Tibial nerve (tissue), 4 donors: ENCODE measurements around the gene GNG10. TPM values are rescaled to one million over a fixed set of nuclear protein-coding genes. Genes with fewer than 3 reads are reported as not detected.

Source experiments
- DNase-seq, 2 donors: peaks; one replicate each; pipeline ENCODE4 v3.0.0-alpha.2; 2019; ENCODE audit warnings: low spot score in 2 of 2
- H3K27ac ChIP-seq, 4 donors: fragments of 200-600 bp; sonication (generic) in 3 of 4; one replicate each; pipeline ENCODE4 v1.5.1; 2017 to 2019; ENCODE audit warnings: mild to moderate bottlenecking in 1 of 4
- H3K27me3 ChIP-seq, 2 donors: fragments of 200-600 bp; sonication (generic) in 1 of 2; one replicate each; pipeline versions ENCODE4 v1.5.1 to v1.6.0; 2017 to 2019
- H3K36me3 ChIP-seq, 3 donors: fragments of 200-600 bp; sonication (generic); one replicate each; pipeline ENCODE4 v1.5.1; 2018 to 2019
- H3K4me1 ChIP-seq, 4 donors: fragments of 200-600 bp; sonication (generic) in 3 of 4; one replicate each; pipeline ENCODE4 v1.5.1; 2017 to 2019
- H3K4me3 ChIP-seq, 4 donors: fragments of 200-600 bp; sonication (generic) in 3 of 4; one replicate each; pipeline ENCODE4 v1.5.1; 2017 to 2019; ENCODE audit warnings: mild to moderate bottlenecking in 1 of 4, moderate library complexity in 1 of 4
- H3K9me3 ChIP-seq, 4 donors: fragments of 200-600 bp; sonication (generic) in 3 of 4; one replicate each; pipeline ENCODE4 v1.5.1; 2017 to 2019
- EP300 ChIP-seq, 2 donors: sonication (generic); formaldehyde crosslinking; IDR thresholded peaks; one replicate each; pipeline ENCODE4 v1.6.1; 2017; ENCODE audit warnings: antibody characterized with exemption in 2 of 2, mild to moderate bottlenecking in 1 of 2
- POLR2A ChIP-seq, 2 donors: fragments of 450-650 bp; IDR thresholded peaks; one replicate each; pipeline ENCODE4 v1.6.1; 2017; ENCODE audit warnings: antibody characterized with exemption in 2 of 2, mild to moderate bottlenecking in 2 of 2, moderate library complexity in 2 of 2
- WGBS, 2 donors: methylation state at CpG; one replicate each; pipeline ENCODE4 v1.1.5; 2018; 5-methylcytosine and 5-hydroxymethylcytosine counted together
- total RNA-seq, 4 donors: library from RNA; depleted of rRNA; stranded (reverse); fragments of >200 nt; gene quantifications; one replicate each; pipeline ENCODE4 v1.1.0, GENCODE V29; 2016
- TF ChIP-seq, protein P1 (sequence below), 5 experiments: fragments of 200-600 bp in 3 of 5; fragments of 450-650 bp in 2 of 5; sonication (generic) in 3 of 5; IDR thresholded peaks; one replicate each; pipeline ENCODE4 v1.5.1; 2016 to 2019; ENCODE audit warnings: antibody characterized with exemption in 5 of 5, mild to moderate bottlenecking in 3 of 5, moderate library complexity in 2 of 5

GNG10 gene
- total RNA-seq, 4 donors from 2014 or later: 41.8 to 70.2 (median 51.0) TPM

DNA sequence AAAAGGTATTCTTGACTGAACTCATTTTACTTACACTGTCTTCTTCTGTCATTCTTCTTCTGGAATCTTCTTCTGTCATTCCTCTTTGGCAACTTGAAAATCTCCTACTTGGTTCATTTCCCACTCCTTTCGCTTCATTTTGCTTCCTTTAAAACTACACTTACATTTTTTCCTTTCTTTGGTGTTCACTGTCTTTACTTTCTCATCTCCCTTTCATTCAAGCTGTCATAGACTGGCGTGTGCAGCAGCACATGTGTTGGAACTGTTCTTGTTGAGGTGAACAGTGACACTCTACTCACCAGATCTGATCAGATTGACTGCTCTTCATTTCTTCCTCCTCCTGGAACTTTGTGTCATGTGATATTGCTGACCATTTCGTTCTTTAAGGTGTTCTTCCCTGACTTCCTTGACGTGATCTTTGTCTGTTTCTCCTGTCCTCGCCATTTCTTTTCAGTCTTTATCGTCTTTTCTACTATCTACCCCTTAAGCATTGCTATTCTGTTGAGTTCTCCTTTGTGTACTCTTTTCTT, 23.9 kb upstream of the GNG10 start:
- Histone ChIP-seq H3K27me3 (no peaks in the 10 kb centered on the region), H3K9me3 (no peaks in the 10 kb centered on the region), H3K27ac (no peak overlapping the region), H3K4me3 (no peak overlapping the region), H3K4me1 (peaks cover 0 to 45% (median 11%) of the 10 kb centered on the region in 4 donors), H3K36me3 (no peaks in the 10 kb centered on the region)
- no peak for TF ChIP-seq POLR2A (IDR thresholded peaks at IDR 0.05)
- no peak for DNase-seq
- 84 to 92% methylated on average over 6 of the region's 6 CpGs for WGBS, 2 donors

- peaks cover 0 to 32% (median 5%) of the 10 kb centered on the region in 3 donors for H3K36me3 ChIP-seq
- no peaks in the 10 kb centered on the region for H3K27me3 ChIP-seq
- DNase-seq: no peak
- H3K4me3 ChIP-seq: no peak overlapping the region
- TF ChIP-seq, protein P1, sequence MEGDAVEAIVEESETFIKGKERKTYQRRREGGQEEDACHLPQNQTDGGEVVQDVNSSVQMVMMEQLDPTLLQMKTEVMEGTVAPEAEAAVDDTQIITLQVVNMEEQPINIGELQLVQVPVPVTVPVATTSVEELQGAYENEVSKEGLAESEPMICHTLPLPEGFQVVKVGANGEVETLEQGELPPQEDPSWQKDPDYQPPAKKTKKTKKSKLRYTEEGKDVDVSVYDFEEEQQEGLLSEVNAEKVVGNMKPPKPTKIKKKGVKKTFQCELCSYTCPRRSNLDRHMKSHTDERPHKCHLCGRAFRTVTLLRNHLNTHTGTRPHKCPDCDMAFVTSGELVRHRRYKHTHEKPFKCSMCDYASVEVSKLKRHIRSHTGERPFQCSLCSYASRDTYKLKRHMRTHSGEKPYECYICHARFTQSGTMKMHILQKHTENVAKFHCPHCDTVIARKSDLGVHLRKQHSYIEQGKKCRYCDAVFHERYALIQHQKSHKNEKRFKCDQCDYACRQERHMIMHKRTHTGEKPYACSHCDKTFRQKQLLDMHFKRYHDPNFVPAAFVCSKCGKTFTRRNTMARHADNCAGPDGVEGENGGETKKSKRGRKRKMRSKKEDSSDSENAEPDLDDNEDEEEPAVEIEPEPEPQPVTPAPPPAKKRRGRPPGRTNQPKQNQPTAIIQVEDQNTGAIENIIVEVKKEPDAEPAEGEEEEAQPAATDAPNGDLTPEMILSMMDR (IDR thresholded peaks at IDR 0.05): no peak
- TF ChIP-seq EP300 (IDR thresholded peaks at IDR 0.05) (no peak), POLR2A (IDR thresholded peaks at IDR 0.05) (no peak)
- no peak overlapping the region for H3K27ac ChIP-seq
- WGBS, 2 donors: 90 to 91% methylated on average over 8 of the region's 8 CpGs
- H3K4me1 ChIP-seq: no peaks in the 10 kb centered on the region
- H3K9me3 ChIP-seq: no peaks in the 10 kb centered on the region
Measured at GRCh38 chr9:111644195-111644772, 17.1 kb upstream of the GNG10 start.

- Histone ChIP-seq H3K9me3 (no peaks in the 10 kb centered on the region), H3K4me1 (no peaks in the 10 kb centered on the region), H3K27me3 (no peaks in the 10 kb centered on the region), H3K27ac (no peak overlapping the region), H3K36me3 (peaks cover 0 to 38% (median 5%) of the 10 kb centered on the region in 3 donors), H3K4me3 (no peak overlapping the region)
- WGBS, 2 donors: 86 to 92% methylated on average over 1 of the region's 1 CpG
- no peak for DNase-seq
- TF ChIP-seq POLR2A (IDR thresholded peaks at IDR 0.05) (no peak), EP300 (IDR thresholded peaks at IDR 0.05) (no peak)
- TF ChIP-seq, protein P1 (IDR thresholded peaks at IDR 0.05): no peak
Measured at GRCh38 chr9:111645806-111646205, 15.6 kb upstream of the GNG10 start.

DNA sequence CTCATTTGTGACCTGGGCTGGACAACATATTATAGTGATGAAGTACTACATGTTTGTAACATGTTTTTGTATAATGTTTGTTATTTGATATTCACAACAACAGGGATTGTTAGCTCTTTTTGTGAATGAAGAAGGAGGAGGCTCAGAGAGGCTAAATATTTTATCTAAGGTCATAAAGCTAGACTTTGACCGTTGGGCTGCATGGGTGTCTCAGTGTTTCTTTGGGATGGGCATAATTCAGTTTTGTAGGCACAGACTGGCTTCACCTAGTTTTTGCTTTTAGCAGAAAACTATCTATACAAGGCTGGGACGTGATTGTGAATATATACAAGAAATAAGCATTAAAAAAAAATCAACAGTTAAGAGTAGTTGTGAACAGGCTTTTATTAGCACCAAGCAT, 15.0 kb upstream of the GNG10 start:
- WGBS, 2 donors: 64 to 69% methylated on average over 2 of the region's 2 CpGs
- H3K4me3 ChIP-seq: no peak overlapping the region
- no peaks in the 10 kb centered on the region for H3K9me3 ChIP-seq
- no peak for TF ChIP-seq POLR2A (IDR thresholded peaks at IDR 0.05)
- TF ChIP-seq, protein P1 (IDR thresholded peaks at IDR 0.05): no peak
- no peak for TF ChIP-seq EP300 (IDR thresholded peaks at IDR 0.05)
- peaks cover 0 to 38% (median 5%) of the 10 kb centered on the region in 3 donors for H3K36me3 ChIP-seq
- H3K27me3 ChIP-seq: no peaks in the 10 kb centered on the region
- H3K27ac ChIP-seq: no peak overlapping the region
- H3K4me1 ChIP-seq: no peaks in the 10 kb centered on the region
- DNase-seq: no peak

DNA sequence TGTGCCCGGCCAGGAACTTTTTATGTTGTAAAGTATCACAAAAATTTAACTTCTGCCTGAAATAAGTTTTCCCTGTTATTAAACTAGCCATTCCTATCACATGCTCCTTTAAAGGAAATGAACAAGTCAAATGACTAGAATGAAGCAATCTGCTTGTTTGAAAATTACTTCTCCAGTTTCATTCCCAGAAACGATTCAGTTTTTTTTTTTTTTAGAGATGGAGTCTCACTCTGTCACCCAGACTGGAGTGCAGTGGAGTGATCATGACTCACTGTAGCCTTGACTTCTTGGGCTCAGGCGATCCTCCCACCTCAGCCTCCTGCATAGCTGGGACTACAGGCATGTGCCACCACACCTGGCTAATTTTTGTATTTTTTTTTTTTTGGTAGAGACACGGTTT, 13.3 kb upstream of the GNG10 start:
- TF ChIP-seq, protein P1 (IDR thresholded peaks at IDR 0.05): no peak
- TF ChIP-seq EP300 (IDR thresholded peaks at IDR 0.05) (no peak), POLR2A (IDR thresholded peaks at IDR 0.05) (no peak)
- Histone ChIP-seq H3K27me3 (no peaks in the 10 kb centered on the region), H3K9me3 (no peaks in the 10 kb centered on the region), H3K4me3 (no peak overlapping the region), H3K4me1 (no peaks in the 10 kb centered on the region), H3K36me3 (peaks cover 0 to 38% (median 5%) of the 10 kb centered on the region in 3 donors), H3K27ac (no peak overlapping the region)
- no peak for DNase-seq
- 83 to 86% methylated on average over 4 of the region's 4 CpGs for WGBS, 2 donors
